Activated naive CD4-positive, alpha-beta T cell treated with anti-CD3 and anti-CD28 coated beads, Interleukin-2, amount 10 ng/mL, durations not matched to agents 7 days and 5 days (primary cell): ENCODE results near the gene APOA4.

Experiments
- CTCF ChIA-PET: fragments of 350-600 bp; sonication (Branson Sonifier 250); formaldehyde crosslinking; loops from one replicate; lab custom pipeline; 2021; ENCODE audit warnings: antibody characterized with exemption; lab: Charles Lee
- DNase-seq: peaks from one replicate; pipeline ENCODE4 v3.0.0-alpha.2; 2020
- H3K27ac Mint-ChIP-seq: one replicate; pipeline ENCODE4 v1.8.0; 2021; ENCODE audit warnings: mild to moderate bottlenecking, moderate library complexity, mixed read lengths
- H3K27me3 Mint-ChIP-seq: one replicate; pipeline ENCODE4 v1.8.0; 2021; ENCODE audit warnings: mild to moderate bottlenecking, mixed read lengths
- H3K36me3 Mint-ChIP-seq: one replicate; pipeline ENCODE4 v1.8.0; 2021; ENCODE audit warnings: mixed read lengths
- H3K4me1 Mint-ChIP-seq: one replicate; pipeline ENCODE4 v1.8.0; 2021; ENCODE audit warnings: mixed read lengths
- H3K4me3 Mint-ChIP-seq: one replicate; pipeline ENCODE4 v1.8.0; 2021; ENCODE audit warnings: mild to moderate bottlenecking, moderate library complexity, mixed read lengths
- H3K9me3 Mint-ChIP-seq: one replicate; pipeline ENCODE4 v1.8.0; 2021; ENCODE audit warnings: mixed read lengths

The APOA4 gene

DNA sequence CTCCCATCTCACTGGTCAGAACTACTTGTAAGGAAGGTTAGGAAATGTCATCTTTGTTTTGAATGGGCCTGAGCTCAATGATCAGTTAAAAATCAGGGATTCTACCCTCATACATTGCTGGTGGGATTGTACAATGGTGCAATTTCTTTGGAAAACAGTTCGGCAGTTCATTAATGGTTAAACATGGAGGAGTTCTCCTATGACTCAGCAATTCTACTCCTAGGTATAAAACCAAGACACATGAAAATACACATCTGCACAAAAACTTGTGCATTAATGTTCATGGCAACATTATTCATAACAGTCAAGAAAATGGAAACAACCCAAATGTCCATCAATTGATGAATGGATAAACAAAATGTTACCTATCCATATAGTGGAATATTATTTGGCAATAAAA is 26.6 kb downstream of the APOA4 start:
- H3K36me3 Mint-ChIP-seq: no peaks in the 10 kb centered on the region
- CTCF ChIA-PET: interaction anchor here (1.0 to 1.5 kb wide), 2 partner anchors 39 to 313 kb away, joined by 3 to 7 read pairs; no protein-coding TSS in a partner anchor
- peaks cover 37% of the 10 kb centered on the region for H3K27me3 Mint-ChIP-seq
- H3K4me1 Mint-ChIP-seq: no peaks in the 10 kb centered on the region
- no peak for DNase-seq
- no peaks in the 10 kb centered on the region for H3K9me3 Mint-ChIP-seq
- no peak overlapping the region for H3K4me3 Mint-ChIP-seq
- no peak overlapping the region for H3K27ac Mint-ChIP-seq

DNA sequence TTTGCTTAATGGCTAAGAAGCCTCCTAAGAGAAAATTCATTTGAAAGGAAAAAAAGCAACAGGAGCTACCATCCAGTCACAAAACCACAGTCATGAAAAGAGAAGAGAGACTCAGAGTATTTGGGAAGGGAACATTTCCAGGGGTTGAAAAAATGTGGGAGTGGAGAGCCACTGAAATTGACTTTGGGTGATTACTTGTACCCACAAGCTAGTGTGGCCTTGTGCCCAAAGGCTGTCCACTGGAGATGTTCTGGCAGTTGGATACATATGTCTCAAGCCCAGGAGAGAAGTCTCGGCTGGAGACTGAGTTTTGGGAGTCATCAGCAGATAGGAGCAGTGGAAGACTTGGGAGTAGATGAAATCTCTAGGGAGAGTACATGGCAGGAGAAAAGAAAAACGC is 28.3 kb downstream of the APOA4 start:
- Mint-ChIP-seq H3K9me3 (no peaks in the 10 kb centered on the region), H3K4me3 (no peak overlapping the region), H3K4me1 (peaks cover 3% of the 10 kb centered on the region), H3K27ac (no peak overlapping the region), H3K27me3 (peaks cover 38% of the 10 kb centered on the region), H3K36me3 (no peaks in the 10 kb centered on the region)
- no peak for DNase-seq
- CTCF ChIA-PET: interaction anchor here (2.8 to 3.0 kb wide), 2 partner anchors 41 to 86 kb away, joined by 10 to 32 read pairs; no protein-coding TSS in a partner anchor

DNA sequence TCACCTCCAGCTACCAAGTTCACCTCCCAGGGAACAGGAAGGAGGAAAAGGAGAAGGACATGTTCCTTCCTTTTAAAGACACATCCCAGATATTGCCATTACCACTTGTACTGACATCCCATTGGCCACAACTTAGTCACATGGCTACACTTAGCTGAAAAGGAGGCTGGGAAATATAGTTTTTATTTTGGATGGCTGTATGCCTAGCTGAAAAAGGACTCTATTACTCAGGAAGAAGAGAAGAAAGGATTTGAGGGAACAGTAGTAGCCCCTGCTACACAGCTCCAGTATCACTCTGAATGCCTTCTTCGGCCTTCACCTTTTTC is 29.4 kb downstream of the APOA4 start:
- H3K36me3 Mint-ChIP-seq: no peaks in the 10 kb centered on the region
- H3K9me3 Mint-ChIP-seq: no peaks in the 10 kb centered on the region
- H3K27ac Mint-ChIP-seq: no peak overlapping the region
- H3K4me1 Mint-ChIP-seq: peaks cover 7% of the 10 kb centered on the region
- no peak for DNase-seq
- CTCF ChIA-PET: interaction anchor here (0.6 to 5.0 kb wide), 9 partner anchors 9 to 433 kb away, joined by 3 to 53 read pairs (median 3); no protein-coding TSS in a partner anchor
- H3K4me3 Mint-ChIP-seq: no peak overlapping the region
- H3K27me3 Mint-ChIP-seq: peaks cover 45% of the 10 kb centered on the region

DNA sequence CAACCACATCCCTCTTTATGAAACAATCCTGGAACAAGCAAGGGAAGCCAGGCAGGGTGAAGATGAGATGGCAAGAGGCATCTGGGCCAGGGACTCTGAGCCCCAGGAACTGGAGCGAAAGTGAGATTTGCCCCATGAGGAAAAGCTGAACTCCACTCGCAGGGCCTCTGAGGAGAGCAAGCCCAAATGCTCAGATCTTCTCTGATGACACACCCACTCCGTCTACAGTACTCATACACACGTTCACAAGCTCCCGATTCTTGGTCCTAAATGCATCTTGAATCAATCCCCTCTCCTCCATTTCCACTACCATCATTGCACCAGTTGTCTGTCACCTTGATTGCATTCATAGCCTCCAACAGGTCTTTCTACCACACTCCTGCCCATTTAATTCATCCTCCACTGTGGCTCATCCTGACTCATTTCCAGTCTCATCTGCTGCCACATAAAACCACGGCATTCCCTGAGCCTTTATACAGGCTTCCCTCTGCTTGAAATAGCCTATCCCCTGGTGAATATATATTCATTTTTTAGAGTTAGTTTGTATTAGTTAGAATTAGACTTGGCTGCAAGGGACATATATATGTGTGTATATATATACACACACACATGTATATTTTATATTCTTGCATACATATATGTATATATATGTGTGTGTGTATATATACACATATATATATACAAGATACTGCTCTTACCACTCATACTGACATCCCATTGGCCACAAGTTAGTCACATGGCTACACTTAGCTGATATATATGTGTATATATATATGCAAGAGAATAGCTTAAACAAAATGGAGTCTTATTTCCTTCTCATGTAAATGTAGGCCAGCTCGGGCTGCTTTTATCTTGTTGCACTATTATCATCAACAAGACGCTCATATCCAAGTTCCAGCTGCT is 30.0 kb downstream of the APOA4 start:
- Mint-ChIP-seq H3K9me3 (no peaks in the 10 kb centered on the region), H3K4me1 (peaks cover 13% of the 10 kb centered on the region), H3K27me3 (peaks cover 51% of the 10 kb centered on the region), H3K4me3 (no peak overlapping the region), H3K36me3 (no peaks in the 10 kb centered on the region), H3K27ac (no peak overlapping the region)
- DNase-seq: no peak
- CTCF ChIA-PET: interaction anchor here (0.6 to 5.0 kb wide), 10 partner anchors 9 to 433 kb away, joined by 3 to 53 read pairs (median 5); partner anchors contain the start of gene BUD13

DNA sequence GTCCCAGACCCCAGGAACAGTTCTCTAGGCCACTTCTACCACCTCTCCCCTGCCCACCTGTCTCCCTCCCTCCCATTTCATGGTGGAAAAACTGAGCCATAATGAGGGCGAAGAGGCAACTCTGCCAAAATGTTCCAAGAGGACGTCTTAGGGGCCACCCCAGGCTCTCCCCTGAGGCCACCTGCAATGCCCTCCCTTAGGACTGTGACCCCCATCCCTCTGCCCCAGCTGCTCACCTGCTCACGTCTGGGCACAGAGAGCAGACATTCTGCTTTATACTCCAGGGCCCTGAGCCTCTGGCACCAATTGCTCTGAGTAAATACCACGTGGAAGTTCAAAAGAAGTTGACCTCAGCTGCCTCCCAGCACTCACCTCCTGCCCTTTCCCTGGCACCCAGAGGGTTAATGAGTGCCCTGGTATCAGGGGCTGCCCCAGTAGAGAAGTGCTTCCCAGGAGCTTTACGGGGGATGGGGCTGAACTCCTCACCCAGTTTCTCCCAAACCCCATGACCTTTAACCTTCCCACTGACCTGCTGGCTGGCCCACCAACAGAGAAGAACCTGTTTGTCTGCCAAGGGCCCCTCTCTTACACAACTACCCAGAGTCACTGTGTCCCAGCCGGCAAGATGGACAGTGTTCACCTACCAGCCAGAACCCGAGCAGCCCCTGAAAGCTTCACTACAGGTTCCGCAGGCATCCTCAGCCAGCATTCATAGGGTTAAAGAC is 30.8 kb downstream of the APOA4 start:
- CTCF ChIA-PET: interaction anchor here (1.1 to 5.0 kb wide), 14 partner anchors 8 to 435 kb away, joined by 3 to 53 read pairs (median 7); partner anchors contain the start of genes BUD13 and PAFAH1B2
- Mint-ChIP-seq H3K27ac (no peak overlapping the region), H3K9me3 (no peaks in the 10 kb centered on the region), H3K4me3 (no peak overlapping the region), H3K36me3 (no peaks in the 10 kb centered on the region), H3K4me1 (peaks cover 16% of the 10 kb centered on the region), H3K27me3 (peaks cover 53% of the 10 kb centered on the region)
- DNase-seq: no peak

DNA sequence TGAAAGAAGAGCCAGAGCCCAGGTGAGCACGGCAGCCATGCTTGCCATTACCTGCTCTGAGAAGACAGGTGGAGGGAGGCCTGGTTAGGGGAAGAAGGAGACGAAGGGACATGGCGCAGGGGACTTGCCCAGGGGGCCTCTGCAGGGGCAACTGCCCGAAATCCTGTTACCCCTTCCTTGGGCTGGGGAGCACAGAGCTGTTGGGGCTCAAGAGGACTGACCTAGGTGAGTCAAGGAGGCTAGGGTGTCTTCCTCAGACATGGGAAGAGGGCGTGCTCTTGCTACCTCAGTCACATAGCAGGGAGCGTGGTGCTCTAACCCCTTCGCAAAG is 31.3 kb downstream of the APOA4 start, which contains the start of gene APOA5:
Gene APOA5, minus strand, starts transcription at position 67 of the 331 bp plus-strand sequence. Its CDS starts 19 bp downstream, at position 48.
- no peak within 1 kb of the TSS for H3K4me3 Mint-ChIP-seq

DNA sequence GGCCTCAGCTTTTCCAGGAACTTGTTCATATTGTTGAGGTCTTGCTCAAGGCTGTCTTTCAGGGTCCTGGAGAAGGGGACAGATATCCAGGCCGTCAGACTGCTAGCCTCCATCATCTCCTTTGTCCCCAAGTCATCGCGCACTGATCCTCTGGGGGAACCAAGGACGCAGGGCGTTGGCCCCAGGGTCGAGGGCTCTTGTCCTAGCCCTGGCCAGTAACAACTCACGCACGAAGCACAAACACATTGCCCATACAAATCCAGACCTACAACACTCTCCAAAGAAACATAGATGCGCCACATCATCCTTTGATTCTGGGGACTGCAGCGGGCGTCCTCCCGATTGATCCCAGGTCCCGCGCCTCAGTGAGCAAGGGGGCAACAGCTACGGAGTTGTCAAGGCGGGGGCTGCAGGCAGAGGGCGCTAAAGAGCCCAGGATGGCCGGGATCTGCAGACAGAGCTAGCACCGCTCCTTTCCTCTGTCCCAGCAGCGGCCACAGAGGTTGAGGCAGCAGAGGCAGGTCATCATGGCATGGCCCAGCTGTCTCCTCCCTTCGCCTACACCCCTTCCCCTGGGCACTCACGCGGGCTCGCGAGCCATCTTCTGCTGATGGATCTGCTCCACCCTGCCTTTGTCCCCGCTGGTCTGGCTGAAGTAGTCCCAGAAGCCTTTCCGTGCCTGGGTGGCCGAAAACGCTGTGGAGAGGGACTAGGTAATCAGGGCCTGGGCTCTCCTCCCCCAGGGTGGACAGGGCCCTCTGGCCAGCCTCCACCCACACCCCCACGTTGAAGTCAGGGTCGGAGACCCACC is 31.9 kb downstream of the APOA4 start:
- no peak overlapping the region for H3K27ac Mint-ChIP-seq
- CTCF ChIA-PET: interaction anchor here (0.5 to 6.3 kb wide), 33 partner anchors 9 to 483 kb away, joined by 3 to 139 read pairs (median 5); partner anchors contain the start of genes APOA1, BUD13, PAFAH1B2 and SIK3
- no peaks in the 10 kb centered on the region for H3K9me3 Mint-ChIP-seq

More for the DNA sequence above, 31.3 kb downstream of the APOA4 start, which contains the start of gene APOA5:
- Mint-ChIP-seq H3K4me1 (peaks cover 21% of the 10 kb centered on the region), H3K27ac (no peak within 1 kb of the TSS), H3K36me3 (peaks cover 4% of the 10 kb centered on the region), H3K9me3 (no peaks in the 10 kb centered on the region), H3K27me3 (peaks cover 48% of the 10 kb centered on the region)
- CTCF ChIA-PET: interaction anchor here (0.5 to 6.3 kb wide), 27 partner anchors 9 to 483 kb away, joined by 3 to 139 read pairs (median 5); partner anchors contain the start of genes APOA1, BUD13 and PAFAH1B2
- DNase-seq: no peak

DNA sequence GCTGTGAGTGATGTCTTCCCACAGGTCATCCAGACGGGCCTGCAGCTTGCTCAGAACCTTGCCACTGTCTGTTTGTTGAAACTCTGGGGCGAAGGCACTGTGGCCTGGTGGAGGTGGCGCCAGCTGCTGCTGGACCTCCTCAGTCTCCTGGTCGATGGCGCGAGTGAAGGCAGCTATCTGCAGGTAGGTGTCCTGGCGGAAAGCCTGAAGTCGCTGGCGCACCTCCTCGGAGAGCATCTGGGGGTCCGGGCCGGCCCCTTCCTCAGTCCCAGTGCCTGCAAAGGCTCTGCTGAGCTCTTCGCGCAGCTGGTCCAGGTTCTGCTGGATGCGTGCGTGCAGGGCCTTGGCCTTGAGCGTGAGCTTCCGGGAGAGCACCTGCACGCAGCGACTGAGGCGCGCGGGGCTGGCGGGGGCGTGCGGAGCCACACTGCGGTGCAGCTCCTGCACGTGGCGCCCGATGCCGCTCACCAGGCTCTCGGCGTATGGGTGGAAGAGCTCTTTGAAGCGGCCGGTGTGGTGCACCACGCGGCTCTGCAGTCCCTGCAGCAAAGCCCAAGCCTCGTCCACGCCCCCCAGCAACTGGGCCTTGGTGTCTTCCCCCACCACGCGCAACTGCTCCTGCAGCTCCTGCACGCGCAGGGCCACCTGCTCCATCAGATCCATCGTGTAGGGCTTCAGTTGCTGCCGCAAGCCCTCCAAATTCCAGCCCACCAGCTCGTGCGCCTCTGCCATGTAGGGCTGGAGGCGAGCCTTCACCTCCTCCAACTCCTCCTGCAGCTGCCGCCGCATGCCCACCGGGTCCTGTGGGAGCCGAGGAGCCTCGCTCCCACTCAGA is 32.7 kb downstream of the APOA4 start:
- Mint-ChIP-seq H3K36me3 (peaks cover 18% of the 10 kb centered on the region), H3K27me3 (peaks cover 44% of the 10 kb centered on the region), H3K4me1 (peaks cover 35% of the 10 kb centered on the region), H3K4me3 (no peak overlapping the region), H3K9me3 (no peaks in the 10 kb centered on the region), H3K27ac (no peak overlapping the region)
- CTCF ChIA-PET: interaction anchor here (0.9 to 6.3 kb wide), 28 partner anchors 10 to 439 kb away, joined by 3 to 139 read pairs (median 6); partner anchors contain the start of genes APOA1, BUD13 and SIK3
- no peak for DNase-seq

More for the DNA sequence above, 31.9 kb downstream of the APOA4 start:
- H3K4me1 Mint-ChIP-seq: peaks cover 27% of the 10 kb centered on the region
- peaks cover 47% of the 10 kb centered on the region for H3K27me3 Mint-ChIP-seq
- H3K36me3 Mint-ChIP-seq: peaks cover 9% of the 10 kb centered on the region
- no peak overlapping the region for H3K4me3 Mint-ChIP-seq
- DNase-seq: peak; percentile 85

DNA sequence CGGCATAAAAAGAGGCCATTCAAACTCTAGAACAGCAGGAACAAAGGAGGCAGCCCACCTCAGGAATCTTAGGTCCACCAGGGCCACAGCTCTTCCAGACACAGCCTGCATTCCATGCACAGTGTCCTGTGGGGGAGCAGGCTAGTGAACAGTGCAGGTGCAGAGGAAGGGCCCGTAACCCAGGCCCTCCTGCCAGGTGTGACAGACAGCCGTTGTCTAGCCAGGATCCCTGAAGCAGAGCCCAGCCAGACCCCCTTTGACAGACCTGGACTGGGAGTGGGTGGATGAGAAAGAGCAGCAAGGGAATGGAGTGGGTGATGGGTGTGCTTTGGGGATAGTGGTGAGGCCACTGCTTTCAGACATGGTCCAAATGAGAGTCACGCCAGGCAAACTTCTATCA is 34.1 kb downstream of the APOA4 start:
- no peak for DNase-seq
- CTCF ChIA-PET: interaction anchor here (1.0 to 6.3 kb wide), 4 partner anchors 14 to 357 kb away, joined by 3 to 139 read pairs (median 13); partner anchors contain the start of genes APOA1 and BUD13
- H3K4me3 Mint-ChIP-seq: peak overlapping the region; percentile 35
- no peak overlapping the region for H3K27ac Mint-ChIP-seq
- peaks cover 40% of the 10 kb centered on the region for H3K4me1 Mint-ChIP-seq
- H3K27me3 Mint-ChIP-seq: peaks cover 40% of the 10 kb centered on the region
- peaks cover 32% of the 10 kb centered on the region for H3K36me3 Mint-ChIP-seq
- no peaks in the 10 kb centered on the region for H3K9me3 Mint-ChIP-seq

DNA sequence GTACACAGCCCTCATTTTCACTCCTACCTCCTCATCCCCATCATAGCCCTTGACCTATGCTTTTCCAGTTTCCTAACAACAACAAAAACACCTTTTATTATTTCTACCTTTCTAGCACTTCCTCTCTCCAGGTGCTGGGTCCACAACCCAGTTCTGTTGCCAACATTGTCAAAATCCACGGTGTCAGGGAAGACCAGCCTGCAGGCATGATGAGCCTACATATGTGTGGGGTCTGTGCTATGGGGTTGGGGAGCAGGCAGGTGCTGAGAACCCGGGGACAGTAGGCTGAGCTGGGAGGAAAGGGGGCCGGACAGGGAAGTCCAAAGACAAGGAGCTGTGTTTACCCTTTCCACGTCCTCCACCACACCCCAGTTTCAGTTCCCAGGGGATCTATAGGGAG is 34.6 kb downstream of the APOA4 start:
- Mint-ChIP-seq H3K36me3 (peaks cover 33% of the 10 kb centered on the region), H3K4me1 (peaks cover 40% of the 10 kb centered on the region), H3K4me3 (peak overlapping the region; percentile 94), H3K9me3 (no peaks in the 10 kb centered on the region), H3K27ac (peak overlapping the region; percentile 89), H3K27me3 (peaks cover 40% of the 10 kb centered on the region)
- no peak for DNase-seq
- CTCF ChIA-PET: interaction anchor here (1.0 to 6.3 kb wide), 3 partner anchors 14 to 48 kb away, joined by 3 to 139 read pairs (median 4); partner anchors contain the start of genes APOA1 and APOA4

DNA sequence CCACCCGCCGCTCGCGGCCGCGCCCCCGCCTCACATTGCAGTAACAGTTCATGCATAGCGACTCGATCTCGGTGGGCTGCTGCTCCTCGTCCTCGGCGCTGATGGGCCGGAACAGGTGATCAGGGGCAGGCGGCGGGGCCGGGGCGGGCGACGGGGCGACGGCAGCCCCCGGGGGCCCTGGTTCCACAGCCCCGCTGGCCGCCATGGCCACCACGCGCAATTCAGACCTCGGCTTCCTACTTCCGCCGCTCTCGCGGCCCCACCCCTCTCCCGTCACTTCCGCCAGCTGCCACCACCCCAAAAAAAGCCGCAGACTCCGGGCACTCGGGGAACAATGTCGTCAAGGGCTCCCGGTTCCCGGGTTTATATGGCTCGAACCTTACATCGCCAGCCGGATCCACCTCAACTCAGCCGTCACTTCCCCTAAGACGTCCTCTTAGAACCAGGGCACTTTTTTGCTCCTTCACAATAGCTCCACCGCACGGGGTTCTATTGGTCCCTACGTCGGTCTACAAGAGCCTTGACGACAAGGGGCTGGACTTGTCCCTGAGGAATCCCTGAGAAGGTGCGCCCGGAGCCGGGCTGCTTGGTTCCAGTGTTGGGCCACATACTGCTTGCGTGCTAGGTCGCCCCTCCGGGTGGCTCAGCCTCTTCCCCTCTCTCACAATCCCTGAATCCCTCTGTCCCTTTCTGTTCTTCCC is 35.2 kb downstream of the APOA4 start, which contains the start of gene ZPR1:
Gene ZPR1, minus strand, starts transcription at position 238 of the 701 bp plus-strand sequence. Its CDS starts 33 bp downstream, at position 205.
- Mint-ChIP-seq H3K27ac (peak within 1 kb of the TSS; percentile 89), H3K36me3 (peaks cover 38% of the 10 kb centered on the region), H3K9me3 (no peaks in the 10 kb centered on the region), H3K27me3 (peaks cover 39% of the 10 kb centered on the region), H3K4me1 (peaks cover 42% of the 10 kb centered on the region), H3K4me3 (peak within 1 kb of the TSS; percentile 94)
- CTCF ChIA-PET: interaction anchor here (0.8 to 6.3 kb wide), 8 partner anchors 11 to 393 kb away, joined by 3 to 139 read pairs (median 4); partner anchors contain the start of genes APOA1, APOA4 and BUD13
- DNase-seq: peak; percentile 92

DNA sequence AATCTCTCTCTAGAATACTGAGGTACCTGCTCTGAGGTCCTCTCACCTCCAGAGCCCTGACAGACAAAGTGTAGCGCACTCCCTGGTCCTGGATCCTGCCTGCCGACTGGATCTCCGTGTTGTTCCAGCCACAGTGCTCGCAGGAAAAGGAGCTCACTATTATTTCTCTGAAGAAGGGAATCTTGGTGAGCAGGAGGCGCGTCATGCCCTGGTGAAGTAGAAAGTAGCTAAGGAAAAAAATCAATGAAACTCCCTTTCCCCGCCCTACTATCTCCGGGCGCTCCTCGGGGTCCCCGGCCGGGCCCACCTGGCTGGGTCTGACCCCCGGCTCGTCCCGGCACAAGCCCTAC is 35.7 kb downstream of the APOA4 start:
- no peaks in the 10 kb centered on the region for H3K9me3 Mint-ChIP-seq
- peak overlapping the region; percentile 94 for H3K4me3 Mint-ChIP-seq
- H3K36me3 Mint-ChIP-seq: peaks cover 43% of the 10 kb centered on the region
- DNase-seq: no peak
- CTCF ChIA-PET: interaction anchor here (0.8 to 6.3 kb wide), 8 partner anchors 10 to 393 kb away, joined by 3 to 139 read pairs (median 4); partner anchors contain the start of genes APOA1, APOA4 and BUD13
- peak overlapping the region; percentile 89 for H3K27ac Mint-ChIP-seq
- peaks cover 42% of the 10 kb centered on the region for H3K4me1 Mint-ChIP-seq
- peaks cover 34% of the 10 kb centered on the region for H3K27me3 Mint-ChIP-seq
